A673 (cell line): Measurements from ENCODE around the gene RGS14. TPM values are rescaled to one million over a fixed set of nuclear protein-coding genes. Genes with fewer than 3 reads are reported as not detected.
"Not testable (repeated sequence)": the region's sequence is repeated elsewhere in the genome, so short reads cannot be mapped to it uniquely, and the experiment has no call there.

Experiments
- BruUV-seq: library from RNA; stranded (reverse); fragments of 400-500 nt; replicated peaks from 2 replicates; lab custom pipeline; 2021; lab: Mats Ljungman, UMichigan
- CTCF ChIA-PET: fragments of 300-600 bp; sonication (Branson Sonifier 250); formaldehyde crosslinking; loops from one replicate; lab custom pipeline; 2022; ENCODE audit warnings: antibody characterized with exemption; lab: Charles Lee
- POLR2A ChIA-PET: fragments of 300-600 bp; sonication (Branson Sonifier 250); formaldehyde crosslinking; loops from one replicate; lab custom pipeline; 2022; ENCODE audit warnings: antibody characterized with exemption; ENCODE audit not compliant: low non-redundant PET; lab: Charles Lee
- DNase-seq: peaks from one replicate; pipeline ENCODE4 v3.0.0-alpha.2; 2015; ENCODE audit warnings: low spot score
- H3K27ac ChIP-seq: fragments of 200-600 bp; sonication (generic); 2 replicates; pipeline ENCODE4 v1.5.1; 2016; ENCODE audit warnings: mixed run types, low read depth, mild to moderate bottlenecking, mixed read lengths, antibody characterized with exemption, low read length; ENCODE audit not compliant: poor library complexity, severe bottlenecking
- H3K27me3 ChIP-seq: fragments of 200-600 bp; sonication (generic); replicated peaks from 2 replicates; pipeline ENCODE4 v1.6.1; 2017; ENCODE audit warnings: mixed run types, low read depth, mild to moderate bottlenecking, mixed read lengths, antibody characterized with exemption, low read length; ENCODE audit not compliant: insufficient read depth, poor library complexity
- H3K36me3 ChIP-seq: fragments of 200-600 bp; sonication (generic); 2 replicates; pipeline ENCODE4 v1.6.1; 2016; ENCODE audit warnings: mixed run types, mild to moderate bottlenecking, mixed read lengths, antibody characterized with exemption, low read length; ENCODE audit not compliant: insufficient read depth, poor library complexity, severe bottlenecking
- H3K4me1 ChIP-seq: fragments of 200-600 bp; sonication (generic); 2 replicates; pipeline ENCODE4 v1.6.1; 2017; ENCODE audit warnings: mixed run types, mild to moderate bottlenecking, mixed read lengths, antibody characterized with exemption, low read length; ENCODE audit not compliant: insufficient read depth, poor library complexity, severe bottlenecking
- H3K4me3 ChIP-seq: fragments of 200-600 bp; sonication (generic); 2 replicates; pipeline ENCODE4 v1.5.1; 2016; ENCODE audit warnings: low read depth, mixed run types, mild to moderate bottlenecking, mixed read lengths, low read length; ENCODE audit not compliant: poor library complexity, severe bottlenecking
- H3K9me3 ChIP-seq: fragments of 200-600 bp; sonication (generic); 2 replicates; pipeline ENCODE4 v1.6.1; 2016; ENCODE audit warnings: mixed run types, low read depth, mild to moderate bottlenecking, mixed read lengths, antibody characterized with exemption, low read length; ENCODE audit not compliant: poor library complexity, severe bottlenecking
- EZH2 ChIP-seq: fragments of 200-600 bp; sonication (generic); IDR thresholded peaks from 2 replicates; pipeline ENCODE4 v1.6.1; 2017; ENCODE audit warnings: borderline replicate concordance, low read depth, mild to moderate bottlenecking, mixed read lengths, antibody characterized with exemption, low read length; ENCODE audit not compliant: poor library complexity, severe bottlenecking
- intact Hi-C: fragments of 100-400 bp; cut with micrococcal nuclease; formaldehyde crosslinking; loops from one replicate; pipeline ENCODE4 v1.10.0; 2022; ENCODE audit not compliant: unreplicated experiment
- total RNA-seq: library from RNA; stranded (reverse); gene quantifications from 2 replicates; pipeline ENCODE4 v1.2.3, GENCODE V29; 2021
- TF ChIP-seq, protein P1 (sequence below): fragments of 300-800, 200-600 bp; sonication (generic); conservative IDR thresholded peaks from 2 replicates; pipeline ENCODE4 v1.5.1; 2017; ENCODE audit warnings: low read depth, mild to moderate bottlenecking, antibody characterized with exemption, low read length, moderate library complexity, mixed read lengths

RGS14 gene
- total RNA-seq, 1 experiment from 2014 or later = 3.1 TPM

DNA sequence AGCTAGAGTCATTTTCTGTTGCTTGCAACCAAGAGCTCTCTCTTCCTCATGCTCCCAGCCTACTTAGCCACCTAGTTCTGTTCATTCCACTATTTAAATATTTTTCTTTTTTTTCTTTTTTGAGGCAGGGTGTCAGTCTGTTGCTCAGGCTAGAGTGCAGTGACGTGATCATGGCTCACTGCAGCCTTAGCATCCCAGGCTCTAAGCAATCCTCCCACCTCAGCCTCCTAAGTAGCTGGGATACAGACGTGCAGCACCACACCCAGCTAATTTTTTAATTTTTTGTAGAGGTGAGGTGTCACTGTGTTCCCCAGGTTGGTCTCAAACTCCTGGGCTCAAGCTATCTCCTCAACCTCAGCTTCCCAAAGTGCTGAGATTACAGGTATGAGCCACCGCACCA is 56.8 kb downstream of the RGS14 start:
- DNase-seq = no peak
- ChIA-PET POLR2A (no interaction called here), CTCF (interaction anchor here (0.6 kb wide), 1 partner anchor 183 kb away, joined by 3 read pairs; no protein-coding TSS in a partner anchor)
- H3K27me3 ChIP-seq = no peaks in the 10 kb centered on the region
- no peak for TF ChIP-seq EZH2
- no TSS peak for BruUV-seq
- no peak overlapping the region for H3K4me3 ChIP-seq
- H3K9me3 ChIP-seq = no peaks in the 10 kb centered on the region
- H3K4me1 ChIP-seq = no peaks in the 10 kb centered on the region
- H3K27ac ChIP-seq = no peak overlapping the region
- no peaks in the 10 kb centered on the region for H3K36me3 ChIP-seq
- intact Hi-C loops = no loop called here

GRCh38 chr5:177417081-177417480 is 59.4 kb downstream of the RGS14 start:
- H3K4me3 ChIP-seq, H3K27me3 ChIP-seq, H3K4me1 ChIP-seq, intact Hi-C loops, BruUV-seq, DNase-seq, POLR2A ChIA-PET, H3K27ac ChIP-seq, H3K9me3 ChIP-seq, CTCF ChIA-PET, H3K36me3 ChIP-seq: not testable (repeated sequence)

DNA sequence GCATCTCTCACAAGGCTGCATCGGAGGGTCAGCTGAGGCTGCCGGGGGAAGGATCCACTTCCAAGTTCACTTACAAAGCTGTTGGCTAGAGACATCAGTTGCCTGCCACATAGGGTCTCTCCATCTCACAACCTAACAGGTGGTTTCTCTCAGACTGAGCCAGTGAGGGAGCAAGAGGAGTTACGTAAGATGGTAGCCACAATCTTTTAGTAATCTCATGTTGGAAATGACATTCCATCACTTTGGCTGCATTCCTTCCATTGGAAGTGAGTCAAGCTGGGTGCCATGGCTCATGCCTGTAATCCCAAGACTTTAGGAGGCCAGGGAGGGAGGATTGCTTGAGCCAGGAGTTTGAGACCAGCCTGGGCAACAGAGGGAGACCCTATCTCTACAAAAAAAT is 61.3 kb downstream of the RGS14 start:
- no peak for DNase-seq
- no peaks in the 10 kb centered on the region for H3K4me1 ChIP-seq
- ChIA-PET POLR2A (no interaction called here), CTCF (no interaction called here)
- TF ChIP-seq, protein P1, sequence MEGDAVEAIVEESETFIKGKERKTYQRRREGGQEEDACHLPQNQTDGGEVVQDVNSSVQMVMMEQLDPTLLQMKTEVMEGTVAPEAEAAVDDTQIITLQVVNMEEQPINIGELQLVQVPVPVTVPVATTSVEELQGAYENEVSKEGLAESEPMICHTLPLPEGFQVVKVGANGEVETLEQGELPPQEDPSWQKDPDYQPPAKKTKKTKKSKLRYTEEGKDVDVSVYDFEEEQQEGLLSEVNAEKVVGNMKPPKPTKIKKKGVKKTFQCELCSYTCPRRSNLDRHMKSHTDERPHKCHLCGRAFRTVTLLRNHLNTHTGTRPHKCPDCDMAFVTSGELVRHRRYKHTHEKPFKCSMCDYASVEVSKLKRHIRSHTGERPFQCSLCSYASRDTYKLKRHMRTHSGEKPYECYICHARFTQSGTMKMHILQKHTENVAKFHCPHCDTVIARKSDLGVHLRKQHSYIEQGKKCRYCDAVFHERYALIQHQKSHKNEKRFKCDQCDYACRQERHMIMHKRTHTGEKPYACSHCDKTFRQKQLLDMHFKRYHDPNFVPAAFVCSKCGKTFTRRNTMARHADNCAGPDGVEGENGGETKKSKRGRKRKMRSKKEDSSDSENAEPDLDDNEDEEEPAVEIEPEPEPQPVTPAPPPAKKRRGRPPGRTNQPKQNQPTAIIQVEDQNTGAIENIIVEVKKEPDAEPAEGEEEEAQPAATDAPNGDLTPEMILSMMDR = no peak
- TF ChIP-seq EZH2 = no peak
- H3K36me3 ChIP-seq = no peaks in the 10 kb centered on the region
- intact Hi-C loops = no loop called here
- no peaks in the 10 kb centered on the region for H3K27me3 ChIP-seq
- H3K9me3 ChIP-seq = no peaks in the 10 kb centered on the region
- no peak overlapping the region for H3K4me3 ChIP-seq
- no TSS peak for BruUV-seq
- no peak overlapping the region for H3K27ac ChIP-seq

DNA sequence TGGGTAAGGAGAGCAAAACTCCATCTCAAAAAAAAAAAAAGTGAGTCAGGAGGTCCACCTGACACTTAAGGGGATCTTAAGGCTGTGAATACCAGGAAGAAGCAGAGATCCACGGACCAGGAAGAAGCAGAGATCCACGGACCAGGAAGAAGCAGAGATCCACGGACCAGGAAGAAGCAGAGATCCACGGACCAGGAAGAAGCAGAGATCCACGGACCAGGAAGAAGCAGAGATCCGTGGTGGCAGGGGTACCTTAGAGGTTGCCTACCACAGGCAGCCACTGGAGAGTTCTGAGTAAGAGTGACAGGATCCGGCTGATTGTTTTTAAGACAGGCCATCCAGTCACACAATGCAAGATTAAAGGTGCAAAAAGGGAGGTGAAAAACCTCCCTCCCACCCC is 62.7 kb downstream of the RGS14 start:
- H3K9me3 ChIP-seq, BruUV-seq, H3K4me3 ChIP-seq, POLR2A ChIA-PET, H3K36me3 ChIP-seq, CTCF ChIA-PET, intact Hi-C loops, H3K27me3 ChIP-seq, H3K4me1 ChIP-seq, DNase-seq, H3K27ac ChIP-seq: not testable (repeated sequence)
